Retina (tissue), 1 donor: ENCODE measurements around the gene IZUMO1.
"Not testable (repeated sequence)": the region's sequence is repeated elsewhere in the genome, so short reads cannot be mapped to it uniquely, and the experiment has no call there.

ENCODE experiments used
- DNase-seq: peaks from one replicate; pipeline ENCODE4 v3.0.0-alpha.2; 2016

The IZUMO1 gene

GRCh38 chr19:48711106-48711662 is 35.5 kb downstream of the IZUMO1 start:
- no peak for DNase-seq

- DNase-seq: no peak
Measured at GRCh38 chr19:48708471-48708870, 38.2 kb downstream of the IZUMO1 start.

- DNase-seq: no peak
Measured at GRCh38 chr19:48705431-48705830, 41.3 kb downstream of the IZUMO1 start.

- no peak for DNase-seq
Measured at GRCh38 chr19:48703316-48703715, 43.4 kb downstream of the IZUMO1 start.

GRCh38 chr19:48702701-48703100 is 44.0 kb downstream of the IZUMO1 start:
- no peak for DNase-seq

GRCh38 chr19:48698046-48698445 is 48.7 kb downstream of the IZUMO1 start:
- DNase-seq: no peak

GRCh38 chr19:48696353-48697010 is 50.2 kb downstream of the IZUMO1 start:
- DNase-seq: peak; percentile 44

- DNase-seq: no peak
Measured at GRCh38 chr19:48695743-48696352, 50.9 kb downstream of the IZUMO1 start, which contains the start of gene FUT2. FUT2 (plus strand) TSS chr19:48695971; CDS start chr19:48702957, 6,986 bp downstream.

GRCh38 chr19:48693629-48694028 is 53.1 kb downstream of the IZUMO1 start:
- DNase-seq: not testable (repeated sequence)
